HFFc6 (cell line): ENCODE data around the gene RAD9A. TPM values are rescaled to one million over a fixed set of nuclear protein-coding genes. Genes with fewer than 3 reads are reported as not detected.

Source experiments
- DNase-seq: peaks from one replicate; pipeline ENCODE4 v3.0.0-alpha.2; 2018
- H3K27ac Mint-ChIP-seq: 2 replicates; pipeline ENCODE4 v1.8.0; 2020; ENCODE audit warnings: mild to moderate bottlenecking, mixed read lengths
- H3K27me3 Mint-ChIP-seq: 2 replicates; pipeline ENCODE4 v1.8.0; 2021; ENCODE audit warnings: mild to moderate bottlenecking, moderate library complexity, mixed read lengths; ENCODE audit not compliant: insufficient read depth
- H3K36me3 Mint-ChIP-seq: 2 replicates; pipeline ENCODE4 v1.8.0; 2021; ENCODE audit warnings: low read depth, mixed read lengths
- H3K4me1 Mint-ChIP-seq: 2 replicates; pipeline ENCODE4 v1.8.0; 2020; ENCODE audit warnings: low read depth, mixed read lengths
- H3K4me3 Mint-ChIP-seq: 2 replicates; pipeline ENCODE4 v1.8.0; 2020; ENCODE audit warnings: mild to moderate bottlenecking, moderate library complexity, mixed read lengths
- H3K9me3 Mint-ChIP-seq: 2 replicates; pipeline ENCODE4 v1.8.0; 2020; ENCODE audit warnings: mild to moderate bottlenecking, mixed read lengths
- CTCF ChIP-seq: fragments of 200-600 bp; sonication (generic); IDR thresholded peaks from 2 replicates; pipeline ENCODE4 v1.5.0; 2021; ENCODE audit warnings: antibody characterized with exemption, mild to moderate bottlenecking
- total RNA-seq, 6 experiments: library from RNA; stranded (reverse); fragmentation: NEBNext Ultra II Directional; extraction: Animal tissue kit (Norgen Biotek cat#: 25700); gene quantifications; 2 replicates in 1 of 6; 3 replicates in 5 of 6; pipeline ENCODE4 v1.2.3, GENCODE V29; 2021

The RAD9A gene
- total RNA-seq, 6 experiments from 2014 or later: 7.6 to 10.3 (median 8.8) TPM

DNA sequence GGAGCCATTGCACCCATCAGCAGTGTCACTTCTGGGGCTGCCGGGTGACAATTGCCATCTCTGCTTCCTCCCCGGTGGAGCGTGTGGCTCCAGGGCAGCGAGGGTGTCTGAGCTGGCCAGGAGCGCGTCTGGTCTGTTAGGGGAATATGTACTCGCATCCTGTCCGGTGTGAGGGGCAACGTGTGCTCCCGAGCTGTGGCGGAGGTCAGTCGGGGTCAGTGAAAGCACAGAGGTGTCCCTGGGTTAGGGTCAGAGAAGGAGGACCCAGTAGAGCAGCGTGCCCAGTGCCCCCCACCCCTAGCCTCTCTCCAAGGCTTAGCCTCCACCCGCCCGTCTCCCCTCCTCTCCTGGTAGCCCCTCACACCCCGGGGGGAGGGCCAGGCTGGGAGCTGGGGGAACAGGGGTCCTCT lies 19.9 kb upstream of the RAD9A start:
- peaks cover 73% of the 10 kb centered on the region for H3K4me1 Mint-ChIP-seq
- no peaks in the 10 kb centered on the region; the same call in 1 of the 2 replicates for H3K36me3 Mint-ChIP-seq
- no peaks in the 10 kb centered on the region for H3K9me3 Mint-ChIP-seq
- peaks cover 5% of the 10 kb centered on the region; the same call in 1 of the 2 replicates for H3K27me3 Mint-ChIP-seq
- H3K4me3 Mint-ChIP-seq: peak overlapping the region; percentile 86
- no peak for DNase-seq
- TF ChIP-seq CTCF: no peak
- H3K27ac Mint-ChIP-seq: peak overlapping the region; percentile 76

GRCh38 chr11:67372321-67372992 lies 19.3 kb upstream of the RAD9A start:
- no peak for TF ChIP-seq CTCF
- Mint-ChIP-seq H3K36me3 (no peaks in the 10 kb centered on the region; the same call in 1 of the 2 replicates), H3K4me3 (peak overlapping the region; percentile 86), H3K27ac (no peak overlapping the region; the same call in 1 of the 2 replicates), H3K4me1 (peaks cover 78% of the 10 kb centered on the region), H3K27me3 (peaks cover 5% of the 10 kb centered on the region; the same call in 1 of the 2 replicates), H3K9me3 (no peaks in the 10 kb centered on the region)
- DNase-seq: no peak

- no peaks in the 10 kb centered on the region; the same call in 1 of the 2 replicates for H3K36me3 Mint-ChIP-seq
- H3K4me1 Mint-ChIP-seq: peaks cover 73% of the 10 kb centered on the region
- DNase-seq: no peak
- no peak for TF ChIP-seq CTCF
- peaks cover 5% of the 10 kb centered on the region; the same call in 1 of the 2 replicates for H3K27me3 Mint-ChIP-seq
- H3K9me3 Mint-ChIP-seq: no peaks in the 10 kb centered on the region
- peak within 1 kb of the TSS; percentile 99 for H3K27ac Mint-ChIP-seq
- peak within 1 kb of the TSS; percentile 89 for H3K4me3 Mint-ChIP-seq
Measured at GRCh38 chr11:67372993-67373647, 18.7 kb upstream of the RAD9A start, which contains the start of gene CLCF1. Gene CLCF1 (minus strand): TSS chr11:67373598. CDS start chr11:67373539, 59 bp downstream.

GRCh38 chr11:67373648-67374570 lies 17.9 kb upstream of the RAD9A start:
- peak overlapping the region; percentile 99 for H3K27ac Mint-ChIP-seq
- peaks cover 5% of the 10 kb centered on the region; the same call in 1 of the 2 replicates for H3K27me3 Mint-ChIP-seq
- H3K9me3 Mint-ChIP-seq: no peaks in the 10 kb centered on the region
- peak; percentile 74 for TF ChIP-seq CTCF
- H3K4me1 Mint-ChIP-seq: peaks cover 72% of the 10 kb centered on the region
- peak; percentile 98 for DNase-seq
- H3K4me3 Mint-ChIP-seq: peak overlapping the region; percentile 89
- H3K36me3 Mint-ChIP-seq: no peaks in the 10 kb centered on the region; the same call in 1 of the 2 replicates
